ENCODE data around the gene SFTA2.
A peak's percentile ranks its signal among the peaks of the same experiment; 100 is the strongest.
"Not testable (repeated sequence)": the region's sequence is repeated elsewhere in the genome, so short reads cannot be mapped to it uniquely, and the experiment has no call there.

Gene SFTA2

DNA sequence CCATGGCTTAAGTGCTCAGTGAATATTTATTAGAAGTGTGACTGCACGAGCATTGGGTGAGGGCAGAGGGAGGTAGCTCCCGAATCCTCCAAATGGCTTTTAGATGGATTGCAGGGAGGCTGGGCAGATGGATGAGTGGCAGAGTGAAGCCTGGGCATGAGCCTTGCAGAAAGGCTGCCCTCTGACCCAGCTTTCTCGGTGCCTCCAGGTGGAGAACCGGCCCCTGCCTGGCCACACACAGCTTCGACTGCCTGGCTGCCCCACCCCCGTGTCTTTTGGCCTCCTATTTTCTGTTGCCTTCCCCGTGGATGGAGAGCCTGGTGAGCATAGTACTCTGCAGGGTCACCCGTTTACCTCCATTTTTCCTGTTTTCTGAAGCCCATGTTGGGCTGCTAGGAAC, 14.5 kb downstream of the SFTA2 start:
- TF ChIP-seq TAF1 (IDR thresholded peaks at IDR 0.05; ENCODE audit: borderline replicate concordance, low read depth, low read length) (no peak), POLR2A (IDR thresholded peaks at IDR 0.05; ENCODE audit: low read depth, low read length) (no peak), POLR2AphosphoS5 (IDR thresholded peaks at IDR 0.05; ENCODE audit: low read depth, low read length) (no peak)
- DNase-seq (ENCODE audit: insufficient read length): no peak
- no peak for FAIRE-seq

DNA sequence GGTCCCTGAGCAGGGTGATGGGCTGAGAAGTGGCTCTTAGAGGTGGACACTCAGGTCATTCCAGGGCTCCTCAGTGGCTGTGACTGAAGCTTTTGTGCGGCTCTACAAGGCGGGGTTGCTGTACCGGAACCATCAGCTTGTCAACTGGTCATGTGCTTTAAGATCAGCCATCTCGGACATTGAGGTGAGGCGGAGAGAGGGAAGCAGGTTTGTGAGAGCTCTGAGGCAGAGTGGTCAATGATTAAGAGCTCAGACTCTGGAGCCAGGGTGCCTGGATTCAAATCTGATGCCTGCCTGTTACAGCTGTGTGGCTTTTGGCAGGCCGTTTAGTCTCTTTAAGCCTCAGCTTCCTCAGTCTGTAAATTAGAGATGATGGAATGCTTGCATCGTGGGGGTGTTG, 14.9 kb downstream of the SFTA2 start:
- FAIRE-seq (no peak), DNase-seq (ENCODE audit: insufficient read length) (no peak)
- TF ChIP-seq POLR2AphosphoS5 (IDR thresholded peaks at IDR 0.05; ENCODE audit: low read depth, low read length) (no peak), POLR2A (IDR thresholded peaks at IDR 0.05; ENCODE audit: low read depth, low read length) (no peak), TAF1 (IDR thresholded peaks at IDR 0.05; ENCODE audit: borderline replicate concordance, low read depth, low read length) (no peak)

DNA sequence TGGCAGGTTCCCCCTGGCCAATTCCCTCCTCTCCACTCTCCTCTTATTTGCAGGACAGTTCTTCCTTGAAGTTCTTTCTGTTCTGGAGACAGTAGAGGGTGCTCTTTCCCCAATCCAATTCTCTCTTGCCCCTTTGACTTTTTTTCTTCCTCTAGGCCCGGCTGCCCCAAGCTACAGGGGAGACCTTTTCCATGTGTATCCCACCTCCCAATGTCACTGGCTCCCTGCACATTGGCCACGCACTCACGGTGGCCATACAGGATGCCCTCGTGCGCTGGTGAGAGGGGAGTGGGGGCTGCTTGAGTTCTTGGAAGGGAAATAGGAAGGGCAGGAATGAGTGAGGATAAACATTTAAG, 16.4 kb downstream of the SFTA2 start:
- DNase-seq (ENCODE audit: insufficient read length) (peak; percentile 58), FAIRE-seq (peak; percentile 82)
- TF ChIP-seq POLR2AphosphoS5 (IDR thresholded peaks at IDR 0.05; ENCODE audit: low read depth, low read length) (no peak), POLR2A (IDR thresholded peaks at IDR 0.05; ENCODE audit: low read depth, low read length) (no peak), TAF1 (IDR thresholded peaks at IDR 0.05; ENCODE audit: borderline replicate concordance, low read depth, low read length) (no peak)

DNA sequence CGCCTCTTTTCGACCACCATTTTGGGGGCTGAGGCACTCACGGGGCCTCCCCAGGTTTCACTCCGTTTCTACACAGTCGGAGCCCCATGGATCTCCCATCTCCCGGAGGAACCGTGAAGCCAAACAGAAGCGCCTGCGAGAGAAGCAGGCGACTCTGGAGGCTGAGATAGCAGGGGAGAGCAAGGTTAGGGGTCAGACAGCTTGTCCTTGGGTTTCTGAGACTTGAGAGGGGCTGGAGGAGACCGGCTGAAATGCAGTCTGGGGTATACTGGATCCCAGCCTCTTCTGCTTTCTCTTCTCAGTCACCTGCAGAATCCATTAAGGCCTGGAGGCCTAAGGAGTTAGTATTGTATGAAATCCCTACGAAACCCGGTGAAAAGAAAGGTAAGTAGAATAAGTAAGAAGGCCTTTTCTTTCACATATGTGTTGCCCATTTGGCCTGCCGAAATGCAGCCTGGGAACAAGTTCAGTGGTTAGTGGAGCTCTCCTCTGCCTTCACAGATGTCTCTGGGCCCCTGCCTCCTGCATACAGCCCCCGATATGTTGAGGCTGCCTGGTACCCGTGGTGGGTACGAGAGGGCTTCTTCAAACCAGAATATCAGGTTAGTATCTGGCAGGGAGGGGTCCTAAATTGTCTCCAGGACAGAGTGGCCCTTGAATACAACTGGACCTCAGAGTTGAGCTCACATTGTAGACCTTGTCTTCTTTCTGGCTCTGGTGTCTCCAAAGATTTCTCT, 16.9 kb downstream of the SFTA2 start:
- peak; percentile 60 for FAIRE-seq
- TF ChIP-seq POLR2A (IDR thresholded peaks at IDR 0.05; ENCODE audit: low read depth, low read length) (no peak), TAF1 (IDR thresholded peaks at IDR 0.05; ENCODE audit: borderline replicate concordance, low read depth, low read length) (no peak), POLR2AphosphoS5 (IDR thresholded peaks at IDR 0.05; ENCODE audit: low read depth, low read length) (no peak)
- no peak for DNase-seq (ENCODE audit: insufficient read length)

DNA sequence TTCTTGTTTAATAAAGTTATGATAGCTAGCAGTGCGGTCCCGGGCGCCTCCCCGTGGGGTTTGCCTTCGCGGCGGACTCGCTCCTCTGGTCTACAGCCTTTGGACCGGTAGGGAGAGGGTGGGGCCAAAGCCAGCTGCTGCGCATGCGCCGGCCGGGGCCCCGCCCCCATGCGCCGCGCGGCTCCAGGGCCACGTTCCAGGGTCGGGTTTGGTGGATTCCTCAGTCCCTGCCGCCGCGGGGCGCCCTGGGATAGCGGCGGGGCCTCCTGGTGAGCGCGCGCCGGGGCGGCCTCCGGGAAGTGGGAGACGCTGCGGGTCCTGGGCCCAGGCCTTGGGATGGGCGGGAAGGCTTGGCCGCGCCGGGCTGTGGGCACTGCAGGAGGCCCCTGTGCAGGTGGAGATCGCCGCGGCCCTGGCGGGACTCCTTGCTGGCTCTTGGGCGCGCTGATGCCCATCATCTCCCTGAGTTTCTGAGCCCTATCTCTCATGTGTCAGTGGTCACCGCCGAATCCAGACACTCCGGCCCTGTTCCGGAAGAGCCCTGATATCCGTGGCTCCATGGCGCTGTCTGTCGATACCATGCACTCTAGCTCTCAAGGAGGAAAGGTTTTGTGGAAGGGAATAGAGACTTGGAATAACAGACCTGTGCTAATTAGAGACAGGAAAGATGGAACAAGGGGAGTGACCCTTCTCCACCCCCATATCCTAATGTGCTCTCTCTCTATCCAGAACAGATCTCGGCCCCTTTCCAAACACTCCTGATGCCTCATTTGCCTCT, 17.7 kb downstream of the SFTA2 start, which contains the start of gene VARS2:
Gene VARS2 (plus strand): TSS at position 163 of the 778 bp plus-strand sequence. CDS start 599 bp downstream, at position 762.
- FAIRE-seq: peak; percentile 95

DNA sequence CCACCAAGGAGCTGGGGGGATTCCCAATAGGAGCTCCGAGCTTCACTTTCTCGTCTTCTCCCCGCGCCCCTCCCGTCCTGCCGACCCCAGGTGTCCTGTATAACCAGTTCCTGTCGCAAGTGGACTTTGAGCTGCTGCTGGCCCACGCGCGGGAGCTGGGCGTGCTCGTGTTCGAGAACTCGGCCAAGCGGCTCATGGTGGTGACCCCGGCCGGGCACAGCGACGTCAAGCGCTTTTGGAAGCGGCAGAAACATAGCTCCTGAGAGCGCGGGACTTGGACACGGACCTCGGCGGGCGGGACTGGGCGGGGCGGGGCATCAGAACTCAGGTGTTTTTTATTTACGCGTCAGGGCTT, 18.3 kb downstream of the SFTA2 start:
- DNase-seq (ENCODE audit: insufficient read length) (no peak), FAIRE-seq (no peak)
- TF ChIP-seq TAF1 (IDR thresholded peaks at IDR 0.05; ENCODE audit: borderline replicate concordance, low read depth, low read length) (no peak), POLR2A (IDR thresholded peaks at IDR 0.05; ENCODE audit: low read depth, low read length) (no peak), POLR2AphosphoS5 (IDR thresholded peaks at IDR 0.05; ENCODE audit: low read depth, low read length) (no peak)

More for the DNA sequence above, 17.7 kb downstream of the SFTA2 start, which contains the start of gene VARS2:
- peak; percentile 98 for DNase-seq (ENCODE audit: insufficient read length)
- TF ChIP-seq TAF1 (IDR thresholded peaks at IDR 0.05; ENCODE audit: borderline replicate concordance, low read depth, low read length) (no peak), POLR2A (IDR thresholded peaks at IDR 0.05; ENCODE audit: low read depth, low read length) (peak; percentile 78; the same call in 1 of the 2 replicates), POLR2AphosphoS5 (IDR thresholded peaks at IDR 0.05; ENCODE audit: low read depth, low read length) (peak; percentile 47; the same call in 1 of the 2 replicates)

DNA sequence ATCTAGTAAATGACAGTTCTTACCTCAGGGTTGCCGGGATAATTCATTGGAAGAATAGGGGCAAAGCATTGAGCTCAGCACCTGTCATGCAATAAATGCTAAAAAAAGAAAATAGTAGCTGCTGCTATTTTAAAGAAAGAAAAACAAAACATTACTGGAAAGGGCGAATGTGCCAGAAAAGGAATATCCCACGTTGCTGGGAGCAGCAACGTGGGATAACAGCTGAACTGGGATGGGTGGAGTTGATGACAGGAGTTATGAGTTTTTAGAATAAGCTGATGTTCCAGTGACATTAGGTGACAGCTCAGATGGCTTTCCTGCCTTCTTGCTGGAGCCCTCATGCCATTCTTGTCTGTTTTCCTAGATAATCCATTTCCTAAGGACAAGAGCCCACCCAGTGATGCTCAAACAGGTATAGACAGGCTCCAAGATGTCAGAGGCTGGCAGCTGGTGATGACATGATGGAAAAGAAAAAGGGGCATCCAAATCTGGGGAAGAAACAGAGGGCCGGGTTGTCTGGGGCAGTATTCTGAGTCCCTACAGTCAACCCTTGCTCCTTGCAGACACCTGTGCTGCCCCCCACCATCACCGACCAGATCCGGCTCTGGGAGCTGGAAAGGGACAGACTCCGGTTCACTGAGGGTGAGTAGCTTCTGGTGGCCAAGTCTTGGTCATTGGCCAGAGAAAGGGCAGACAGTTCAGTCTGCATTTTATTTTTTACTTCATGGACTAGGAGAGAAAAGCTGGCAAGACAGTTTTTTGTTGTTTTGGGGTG, 19.0 kb downstream of the SFTA2 start:
- FAIRE-seq (no peak), DNase-seq (ENCODE audit: insufficient read length) (no peak)
- TF ChIP-seq POLR2A (IDR thresholded peaks at IDR 0.05; ENCODE audit: low read depth, low read length) (no peak), POLR2AphosphoS5 (IDR thresholded peaks at IDR 0.05; ENCODE audit: low read depth, low read length) (no peak), TAF1 (IDR thresholded peaks at IDR 0.05; ENCODE audit: borderline replicate concordance, low read depth, low read length) (no peak)

DNA sequence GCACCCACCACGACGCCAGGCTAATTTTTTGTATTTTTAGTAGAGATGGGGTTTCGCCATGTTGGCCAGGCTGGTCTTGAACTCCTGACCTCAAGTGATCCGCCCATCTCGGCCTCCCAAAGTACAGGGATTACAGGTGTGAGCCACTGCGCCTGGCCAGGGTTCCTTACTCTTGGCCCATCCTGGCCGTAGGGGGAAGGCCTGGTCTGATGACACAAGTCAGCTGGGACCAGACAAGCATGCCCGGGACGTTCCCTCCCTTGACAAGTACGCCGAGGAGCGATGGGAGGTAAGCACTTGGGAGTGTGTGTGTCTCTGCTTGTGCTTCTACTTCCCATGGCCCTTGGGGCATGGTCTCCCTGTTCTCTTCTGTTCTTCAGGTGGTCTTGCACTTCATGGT, 21.5 kb downstream of the SFTA2 start:
- FAIRE-seq; DNase-seq (ENCODE audit: insufficient read length): not testable (repeated sequence)

DNA sequence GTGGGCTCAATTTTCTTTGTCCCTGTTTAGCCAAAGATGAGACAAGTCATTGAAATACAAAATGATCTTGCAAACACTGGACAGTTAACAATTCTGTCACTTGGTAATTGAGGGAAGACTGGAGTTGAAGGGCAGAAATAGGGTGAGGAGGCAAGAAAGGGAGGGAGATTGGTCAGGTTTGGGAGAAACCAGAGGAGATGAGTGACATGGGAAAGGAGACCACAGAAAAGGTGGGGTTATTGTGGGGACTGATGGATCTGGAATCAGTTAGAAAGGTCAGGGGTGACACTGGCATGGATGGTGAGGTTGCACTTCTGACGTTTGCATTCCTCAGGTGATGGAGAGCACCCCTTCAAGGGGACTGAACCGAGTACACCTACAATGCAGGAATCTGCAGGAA, 23.3 kb downstream of the SFTA2 start:
- TF ChIP-seq TAF1 (IDR thresholded peaks at IDR 0.05; ENCODE audit: borderline replicate concordance, low read depth, low read length) (no peak), POLR2A (IDR thresholded peaks at IDR 0.05; ENCODE audit: low read depth, low read length) (no peak), POLR2AphosphoS5 (IDR thresholded peaks at IDR 0.05; ENCODE audit: low read depth, low read length) (no peak)
- FAIRE-seq (no peak), DNase-seq (ENCODE audit: insufficient read length) (no peak)

DNA sequence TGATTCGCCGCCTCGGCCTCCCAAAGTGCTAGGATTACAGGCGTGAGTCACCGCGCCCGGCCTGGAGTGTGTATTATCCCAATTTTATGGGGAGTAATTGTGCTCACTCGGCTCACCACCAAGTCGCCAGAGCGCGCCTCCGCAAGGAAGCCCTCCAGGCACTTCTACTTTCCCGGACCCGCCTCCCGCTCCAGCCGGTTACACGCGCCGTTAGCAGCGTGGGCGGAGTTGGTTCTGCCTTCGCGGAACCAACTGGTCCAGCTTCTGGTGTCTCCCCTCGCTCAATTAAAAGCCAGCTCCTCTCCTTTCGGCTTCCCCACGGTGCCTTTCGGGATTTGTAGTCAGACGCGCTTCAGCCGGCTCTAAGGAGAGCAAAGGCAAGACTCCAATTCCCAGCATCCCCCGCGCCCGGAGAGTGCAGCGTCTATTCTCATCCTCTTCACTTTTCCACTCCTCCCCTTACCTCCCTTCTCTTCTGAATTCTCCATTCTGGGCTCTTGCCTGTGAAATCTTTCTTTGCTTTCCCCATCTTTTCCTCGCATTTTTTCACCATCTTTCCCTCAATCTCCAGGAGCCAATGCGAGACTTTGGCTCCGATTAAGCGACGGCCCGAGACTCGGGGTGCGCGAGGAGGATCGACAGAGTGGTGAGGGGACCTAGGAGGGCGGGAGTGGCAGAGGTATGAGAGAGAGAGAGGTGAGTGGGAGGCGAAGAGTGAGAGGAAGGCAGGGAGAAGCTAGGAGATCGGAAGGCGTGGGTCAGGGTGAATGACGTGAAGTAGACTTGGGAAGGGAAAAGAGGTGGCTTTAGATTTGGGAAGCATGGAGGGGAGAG, 24.0 kb downstream of the SFTA2 start, which contains the start of gene GTF2H4:
Gene GTF2H4 (plus strand): TSS at position 450 of the 834 bp plus-strand sequence.
- peak; percentile 96 for FAIRE-seq
- TF ChIP-seq TAF1 (IDR thresholded peaks at IDR 0.05; ENCODE audit: borderline replicate concordance, low read depth, low read length): no peak
- no peak for TF ChIP-seq POLR2AphosphoS5 (IDR thresholded peaks at IDR 0.05; ENCODE audit: low read depth, low read length)
- peak; percentile 47; the same call in 1 of the 2 replicates for TF ChIP-seq POLR2A (IDR thresholded peaks at IDR 0.05; ENCODE audit: low read depth, low read length)
- DNase-seq (ENCODE audit: insufficient read length): peak; percentile 88

DNA sequence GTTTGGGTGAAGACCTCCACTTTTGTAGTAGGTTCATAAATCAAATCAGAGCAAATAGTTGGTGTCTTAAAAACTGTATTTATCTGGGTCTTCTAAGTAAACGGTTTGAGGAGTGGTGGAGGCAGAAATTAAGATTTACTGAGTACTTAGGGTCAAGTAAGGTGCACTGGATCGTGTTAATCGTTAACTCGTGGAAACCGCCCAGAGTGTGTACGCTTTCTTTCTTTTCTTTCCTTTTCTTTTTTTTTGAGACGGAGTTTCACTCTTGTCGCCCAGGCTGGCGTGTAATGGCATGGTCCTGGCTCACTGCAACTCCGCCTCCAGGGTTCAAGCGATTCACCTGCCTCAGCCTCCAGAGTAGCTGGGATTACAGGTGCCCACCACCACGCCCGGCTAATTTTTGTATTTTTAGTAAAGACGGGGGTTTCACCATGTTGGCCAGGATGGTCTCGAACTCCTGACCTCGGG, 24.6 kb downstream of the SFTA2 start:
- FAIRE-seq; DNase-seq (ENCODE audit: insufficient read length): not testable (repeated sequence)

All from GM12892 (cell line).